Muscle layer of colon (tissue), 2 donors: ENCODE results near the gene RING1.
"Not testable (repeated sequence)": the region's sequence is repeated elsewhere in the genome, so short reads cannot be mapped to it uniquely, and the experiment has no call there.

Source experiments
- H3K27ac ChIP-seq: one replicate; pipeline ENCODE4 v1.7.0; 2013; ENCODE audit warnings: low read depth, mild to moderate bottlenecking, low read length, moderate library complexity
- H3K27me3 ChIP-seq, 2 donors: one replicate each; pipeline ENCODE4 v1.7.0; 2013; ENCODE audit warnings: low read length in 2 of 2, mild to moderate bottlenecking in 2 of 2; ENCODE audit not compliant: insufficient read depth in 2 of 2, control insufficient read depth in 1 of 2
- H3K36me3 ChIP-seq: one replicate; pipeline ENCODE4 v1.7.0; 2013; ENCODE audit warnings: mild to moderate bottlenecking, low read length; ENCODE audit not compliant: insufficient read depth
- H3K4me1 ChIP-seq: one replicate; pipeline ENCODE4 v1.7.0; 2013; ENCODE audit warnings: mild to moderate bottlenecking, low read length; ENCODE audit not compliant: insufficient read depth
- H3K4me3 ChIP-seq, 2 donors: one replicate each; pipeline ENCODE4 v1.7.0; 2013; ENCODE audit warnings: low read length in 2 of 2, low read depth in 1 of 2, mild to moderate bottlenecking in 1 of 2, moderate library complexity in 1 of 2
- H3K9ac ChIP-seq: one replicate; pipeline ENCODE4 v1.7.0; 2013; ENCODE audit warnings: low read length
- H3K9me3 ChIP-seq: one replicate; pipeline ENCODE4 v1.7.0; 2013; ENCODE audit warnings: mild to moderate bottlenecking, low read length
- donor health status: abdominal sarcoma.
- donor health status: Adenocarcinoma of cecum.

RING1 gene

GRCh38 chr6:33215271-33216116 is 7.2 kb downstream of the RING1 start:
- H3K27me3 ChIP-seq, result no peaks in the 10 kb centered on the region
- no peaks in the 10 kb centered on the region for H3K9me3 ChIP-seq
- H3K9ac ChIP-seq, result no peak overlapping the region
- H3K4me1 ChIP-seq, result peaks cover 13% of the 10 kb centered on the region
- H3K27ac ChIP-seq, result no peak overlapping the region
- no peak overlapping the region for H3K4me3 ChIP-seq
- H3K36me3 ChIP-seq, result peaks cover 16% of the 10 kb centered on the region

DNA sequence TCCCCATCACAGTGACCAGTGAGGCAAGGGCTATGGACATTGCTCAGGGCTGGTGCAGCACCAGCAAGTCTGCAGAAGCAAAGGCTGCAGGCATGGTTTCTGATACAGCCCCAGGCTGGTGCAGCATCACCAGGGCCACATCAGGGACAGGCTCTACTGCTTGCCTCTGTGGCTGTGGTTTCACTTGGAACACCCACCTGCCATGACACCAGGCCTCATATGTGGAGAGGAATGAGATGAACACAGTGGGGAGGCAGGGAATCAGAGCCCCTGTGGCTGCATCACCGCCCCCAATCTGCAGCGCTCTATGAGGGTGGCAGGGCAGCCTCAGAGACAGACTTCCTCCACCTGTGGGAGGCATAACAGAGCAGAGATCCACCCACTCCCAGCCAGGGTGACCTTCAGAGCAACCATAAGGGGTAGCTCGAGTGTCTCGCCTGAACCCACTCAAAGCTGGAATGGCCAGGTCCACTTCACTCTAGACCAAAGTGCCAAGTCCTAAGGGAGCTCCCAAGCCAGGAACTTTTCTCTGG is 7.9 kb downstream of the RING1 start:
- no peak overlapping the region for H3K27ac ChIP-seq
- peaks cover 10% of the 10 kb centered on the region for H3K36me3 ChIP-seq
- no peak overlapping the region for H3K9ac ChIP-seq
- H3K27me3 ChIP-seq, result no peaks in the 10 kb centered on the region
- H3K9me3 ChIP-seq, result no peaks in the 10 kb centered on the region
- H3K4me1 ChIP-seq, result peaks cover 13% of the 10 kb centered on the region
- H3K4me3 ChIP-seq, result no peak overlapping the region

GRCh38 chr6:33217246-33217645 is 8.9 kb downstream of the RING1 start:
- H3K36me3 ChIP-seq, result peaks cover 2% of the 10 kb centered on the region
- no peak overlapping the region for H3K9ac ChIP-seq
- H3K27ac ChIP-seq, result no peak overlapping the region
- H3K27me3 ChIP-seq, result no peaks in the 10 kb centered on the region
- peaks cover 12% of the 10 kb centered on the region for H3K4me1 ChIP-seq
- H3K9me3 ChIP-seq, result no peaks in the 10 kb centered on the region
- H3K4me3 ChIP-seq, result no peak overlapping the region

- H3K27ac ChIP-seq, result no peak overlapping the region
- no peak overlapping the region for H3K9ac ChIP-seq
- H3K9me3 ChIP-seq, result no peaks in the 10 kb centered on the region
- H3K4me3 ChIP-seq, result no peak overlapping the region
- no peaks in the 10 kb centered on the region for H3K27me3 ChIP-seq
- H3K36me3 ChIP-seq, result no peaks in the 10 kb centered on the region
- H3K4me1 ChIP-seq, result peaks cover 8% of the 10 kb centered on the region
Measured at GRCh38 chr6:33217681-33218080, 9.4 kb downstream of the RING1 start.

GRCh38 chr6:33226503-33227120 is 18.3 kb downstream of the RING1 start:
- not testable (repeated sequence) for H3K27ac ChIP-seq, H3K4me3 ChIP-seq, H3K27me3 ChIP-seq, H3K9me3 ChIP-seq, H3K36me3 ChIP-seq, H3K9ac ChIP-seq, H3K4me1 ChIP-seq

DNA sequence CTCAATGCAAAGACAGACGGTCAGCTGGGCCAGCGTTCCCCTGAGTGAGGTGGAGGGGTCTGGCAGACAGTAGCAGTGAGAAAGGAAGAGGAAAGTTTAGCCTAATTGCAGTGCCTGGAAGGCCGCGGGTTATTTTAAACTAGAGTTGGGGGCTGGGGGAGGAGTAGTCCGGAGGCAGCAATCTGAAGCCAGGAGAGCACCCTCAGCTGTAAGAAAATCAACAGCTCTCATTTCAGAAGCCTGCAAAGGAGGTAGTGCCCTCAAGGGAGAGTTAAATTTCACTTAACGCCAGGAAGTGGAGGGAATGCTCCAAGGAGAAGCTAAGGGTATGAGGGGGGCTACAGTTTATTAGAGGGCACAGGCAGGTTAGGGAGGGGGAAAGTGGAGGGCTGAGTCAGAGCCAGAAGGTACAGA is 26.9 kb downstream of the RING1 start:
- Histone ChIP-seq H3K4me3 (no peak overlapping the region), H3K27me3 (no peaks in the 10 kb centered on the region), H3K27ac (no peak overlapping the region), H3K36me3 (no peaks in the 10 kb centered on the region), H3K4me1 (no peaks in the 10 kb centered on the region), H3K9me3 (no peaks in the 10 kb centered on the region), H3K9ac (no peak overlapping the region)

- H3K4me1 ChIP-seq, result no peaks in the 10 kb centered on the region
- no peak overlapping the region for H3K9ac ChIP-seq
- no peaks in the 10 kb centered on the region for H3K9me3 ChIP-seq
- no peaks in the 10 kb centered on the region for H3K27me3 ChIP-seq
- no peak overlapping the region for H3K27ac ChIP-seq
- H3K36me3 ChIP-seq, result no peaks in the 10 kb centered on the region
- H3K4me3 ChIP-seq, result no peak overlapping the region
Measured at GRCh38 chr6:33236328-33236727, 28.0 kb downstream of the RING1 start.

DNA sequence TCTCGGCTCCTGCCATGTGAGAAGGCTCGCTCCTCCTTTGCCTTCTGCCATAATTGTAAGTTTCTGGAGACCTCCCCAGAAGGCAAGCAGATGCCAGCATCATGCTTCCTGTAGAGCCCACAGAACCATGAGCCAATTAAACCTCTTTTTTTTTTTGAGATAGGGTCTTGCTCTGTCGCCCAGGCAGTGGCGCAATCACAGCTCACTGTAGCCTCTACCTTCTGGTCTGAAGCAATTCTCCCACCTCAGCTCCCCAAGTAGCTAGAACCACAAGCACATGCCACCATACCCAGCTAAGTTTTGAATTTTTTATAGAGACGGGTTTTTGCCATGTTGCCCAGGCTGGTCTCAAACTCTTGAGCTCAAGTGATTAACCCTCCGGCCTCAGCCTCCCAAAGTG is 28.6 kb downstream of the RING1 start:
- H3K9ac ChIP-seq, result no peak overlapping the region
- H3K27me3 ChIP-seq, result no peaks in the 10 kb centered on the region
- no peak overlapping the region for H3K27ac ChIP-seq
- H3K36me3 ChIP-seq, result no peaks in the 10 kb centered on the region
- no peaks in the 10 kb centered on the region for H3K4me1 ChIP-seq
- H3K4me3 ChIP-seq, result no peak overlapping the region
- no peaks in the 10 kb centered on the region for H3K9me3 ChIP-seq

DNA sequence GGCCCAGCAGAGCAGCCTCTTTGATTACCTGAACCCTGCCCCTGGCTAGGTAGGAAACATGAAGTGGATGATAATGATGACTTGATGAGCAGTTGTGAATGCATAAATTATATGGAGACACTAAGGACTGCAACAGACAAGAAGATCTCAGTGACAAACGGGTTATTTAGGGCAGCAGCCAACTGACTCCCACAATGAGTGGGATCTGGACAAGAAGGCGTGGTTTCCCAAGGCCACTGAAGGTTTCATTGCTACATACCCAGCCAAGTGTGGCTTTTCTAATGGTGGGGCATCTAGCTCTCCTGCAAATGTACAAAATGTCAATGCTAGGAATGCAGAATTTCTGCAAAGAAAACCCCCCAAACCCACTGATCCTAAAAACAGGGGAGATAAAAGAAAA is 29.4 kb downstream of the RING1 start:
- H3K27me3 ChIP-seq, result no peaks in the 10 kb centered on the region

DNA sequence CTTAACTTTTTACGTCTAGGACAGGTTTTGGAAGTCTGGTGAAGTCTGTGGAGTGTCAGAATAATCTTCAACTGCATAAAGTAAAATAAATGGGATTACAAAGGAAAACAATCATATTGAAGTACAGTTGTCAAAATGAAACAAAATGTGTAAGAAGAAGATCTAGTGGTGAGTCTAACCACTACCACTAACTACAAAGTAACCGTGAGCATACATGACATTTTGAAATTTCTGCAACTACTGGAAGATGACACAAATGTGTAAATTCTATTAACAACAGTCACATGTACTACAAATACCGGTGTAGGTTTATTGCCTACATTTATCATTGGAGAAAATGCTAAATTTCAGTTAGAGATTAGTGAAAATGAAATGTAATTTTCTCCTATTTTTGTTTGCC is 33.7 kb downstream of the RING1 start:
- Histone ChIP-seq H3K9ac (no peak overlapping the region), H3K27ac (no peak overlapping the region), H3K9me3 (no peaks in the 10 kb centered on the region), H3K36me3 (no peaks in the 10 kb centered on the region), H3K4me3 (no peak overlapping the region), H3K27me3 (no peaks in the 10 kb centered on the region), H3K4me1 (no peaks in the 10 kb centered on the region)

More for the DNA sequence above, 29.4 kb downstream of the RING1 start:
- no peak overlapping the region for H3K4me3 ChIP-seq
- no peaks in the 10 kb centered on the region for H3K36me3 ChIP-seq
- H3K9ac ChIP-seq, result no peak overlapping the region
- no peaks in the 10 kb centered on the region for H3K4me1 ChIP-seq
- no peaks in the 10 kb centered on the region for H3K9me3 ChIP-seq
- no peak overlapping the region for H3K27ac ChIP-seq

DNA sequence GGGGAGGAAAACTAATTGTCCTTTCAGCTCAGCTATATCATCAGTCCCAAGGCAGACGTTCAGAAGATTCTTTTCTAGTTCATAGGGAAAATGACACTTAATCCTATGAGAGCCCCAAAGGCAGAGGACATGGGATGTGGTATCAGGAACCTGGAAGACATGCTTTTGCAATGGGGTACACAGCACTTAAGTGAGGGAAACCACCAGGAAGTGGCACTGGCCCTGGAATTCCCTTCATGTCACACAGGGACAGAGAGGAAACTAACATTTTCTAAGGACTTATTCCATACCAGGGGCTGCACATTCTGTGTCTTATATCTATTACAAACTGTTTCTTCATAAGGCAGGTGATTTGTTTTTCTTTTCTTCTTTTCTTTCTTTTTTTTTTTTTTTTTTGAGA is 35.2 kb downstream of the RING1 start:
- no peaks in the 10 kb centered on the region for H3K27me3 ChIP-seq
- no peak overlapping the region for H3K9ac ChIP-seq
- H3K9me3 ChIP-seq, result no peaks in the 10 kb centered on the region
- H3K4me3 ChIP-seq, result no peak overlapping the region
- no peak overlapping the region for H3K27ac ChIP-seq
- no peaks in the 10 kb centered on the region for H3K36me3 ChIP-seq
- H3K4me1 ChIP-seq, result peaks cover 6% of the 10 kb centered on the region
